Measurements from ENCODE around the gene SASS6.
A peak's percentile ranks its signal among the peaks of the same experiment; 100 is the strongest.
"Not testable (repeated sequence)": the region's sequence is repeated elsewhere in the genome, so short reads cannot be mapped to it uniquely, and the experiment has no call there.

SASS6 gene

DNA sequence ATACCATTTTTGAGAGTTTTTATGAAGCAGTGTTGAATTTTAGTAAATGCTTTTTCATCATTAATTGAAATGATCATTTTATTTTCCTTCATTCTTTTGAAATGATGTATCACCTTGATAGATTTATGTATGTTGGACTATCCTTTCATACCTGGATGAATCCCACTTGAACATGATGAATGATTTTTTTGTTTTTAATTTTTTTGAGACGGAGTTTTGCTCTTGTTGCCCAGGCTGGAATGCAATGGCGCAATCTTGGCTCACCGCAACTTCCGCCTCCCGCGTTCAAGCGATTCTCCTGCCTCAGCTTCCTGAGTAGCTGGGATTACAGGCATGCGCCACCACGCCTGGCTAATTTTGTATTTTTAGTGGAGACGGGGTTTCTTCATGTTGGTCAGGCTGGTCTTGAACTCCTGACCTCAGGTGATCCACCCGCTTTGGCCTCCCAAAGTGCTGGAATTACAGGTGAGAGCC, 85.5 kb downstream of the SASS6 start:
- DNase-seq (ENCODE audit: low read depth) = not testable (repeated sequence)

DNA sequence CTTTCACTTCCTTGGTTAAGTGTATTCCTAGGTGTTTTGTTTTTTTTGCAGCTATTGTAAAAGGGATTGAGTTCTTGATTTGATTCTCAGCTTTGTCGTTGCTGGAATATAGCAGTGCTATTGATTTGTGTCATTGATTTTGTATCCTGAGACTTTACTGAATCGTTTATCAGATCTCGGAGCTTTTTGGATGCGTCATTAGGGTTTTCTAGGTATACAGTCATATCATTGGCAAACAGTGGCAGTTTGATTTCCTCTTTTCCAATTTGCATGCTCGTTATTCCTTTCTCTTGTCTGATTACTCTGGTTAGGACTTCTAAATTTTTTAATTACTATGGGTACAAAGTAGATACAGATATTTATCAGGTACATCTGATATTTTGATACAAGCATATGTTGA, 87.5 kb downstream of the SASS6 start:
- DNase-seq (ENCODE audit: low read depth) = no peak

DNA sequence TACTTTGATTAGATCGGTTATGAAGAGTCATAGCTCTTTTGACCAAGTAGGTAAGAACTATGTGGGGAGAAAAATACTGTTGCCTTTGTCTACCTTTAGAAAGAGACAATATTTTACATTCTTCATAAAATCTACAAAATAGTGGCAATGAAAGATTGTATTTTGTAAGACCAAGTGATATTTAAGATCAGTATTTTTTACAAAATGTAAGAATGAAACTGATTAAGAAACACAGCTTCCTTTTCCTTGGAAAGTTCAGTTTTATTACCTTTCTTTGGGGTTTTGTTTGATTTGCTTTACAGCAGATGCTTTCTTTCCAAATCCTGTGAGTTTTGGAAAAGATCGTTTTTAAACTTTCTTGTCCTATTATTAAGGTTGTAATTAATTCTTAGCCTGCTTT, 93.1 kb downstream of the SASS6 start:
- DNase-seq (ENCODE audit: low read depth) = no peak

DNA sequence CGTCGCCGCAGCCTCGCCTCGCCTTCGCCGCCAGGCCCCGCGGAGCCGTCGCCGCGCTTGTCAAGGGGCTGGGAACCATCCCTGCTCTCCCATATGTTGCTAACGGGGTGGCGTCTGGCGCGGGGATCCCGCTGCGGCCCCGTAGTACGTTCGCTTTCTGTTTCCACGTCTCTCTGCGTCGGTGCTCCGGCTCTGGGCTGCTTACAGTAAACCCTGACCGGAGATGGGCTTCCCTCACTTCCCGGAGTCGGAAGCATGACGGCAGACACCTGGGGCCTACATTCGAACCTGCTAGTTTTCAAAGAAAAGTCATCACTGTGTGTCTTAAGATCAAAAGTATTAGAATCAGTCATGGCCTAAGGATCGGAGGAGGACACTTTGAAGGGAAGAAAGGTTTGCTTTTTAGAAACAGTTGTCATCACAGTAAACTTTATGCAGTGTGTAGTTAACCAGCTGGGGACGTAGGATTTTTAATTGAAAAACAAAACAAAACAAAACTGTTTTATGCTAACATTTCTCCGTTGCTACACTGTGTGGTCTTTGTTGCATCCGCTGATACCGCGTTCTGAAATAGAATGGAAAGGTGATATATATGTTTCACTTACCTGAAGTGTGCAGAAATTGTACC, 94.0 kb downstream of the SASS6 start:
- DNase-seq (ENCODE audit: low read depth) = peak; percentile 38

DNA sequence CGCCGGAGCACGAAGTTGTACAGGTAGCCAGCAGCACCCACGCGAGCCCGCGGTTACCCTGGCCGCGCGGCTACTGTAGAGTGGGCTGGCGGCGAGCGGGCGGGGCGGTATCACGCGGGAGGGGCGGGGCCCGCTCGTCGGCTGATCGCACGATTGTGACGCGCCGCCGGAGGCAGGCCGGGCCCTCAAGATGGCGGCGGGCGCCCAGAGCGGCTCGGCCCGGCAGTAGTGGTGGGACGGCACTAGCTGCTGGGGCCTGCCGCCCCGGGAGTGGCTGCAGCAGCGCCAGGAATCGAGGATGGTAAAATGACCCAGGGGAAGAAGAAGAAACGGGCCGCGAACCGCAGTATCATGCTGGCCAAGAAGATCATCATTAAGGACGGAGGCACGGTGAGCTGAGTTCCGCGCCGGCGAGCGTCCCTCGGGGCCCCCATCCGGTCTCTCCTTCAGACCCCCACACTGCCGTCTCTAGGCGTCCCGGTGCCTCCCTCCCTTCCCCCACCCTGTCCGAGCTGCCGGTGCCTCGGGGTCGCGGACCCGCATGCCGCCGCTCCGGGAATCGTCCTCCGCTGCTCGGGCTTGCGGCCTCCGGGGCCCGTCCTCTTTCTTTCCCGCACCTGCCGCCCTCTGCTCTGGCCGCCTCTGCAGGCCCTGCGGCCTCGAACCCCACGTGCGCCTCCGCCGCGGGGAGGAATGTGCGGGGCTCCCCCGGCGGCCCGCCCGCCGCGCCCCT, 94.6 kb downstream of the SASS6 start:
- peak; percentile 60 for DNase-seq (ENCODE audit: low read depth)

DNA sequence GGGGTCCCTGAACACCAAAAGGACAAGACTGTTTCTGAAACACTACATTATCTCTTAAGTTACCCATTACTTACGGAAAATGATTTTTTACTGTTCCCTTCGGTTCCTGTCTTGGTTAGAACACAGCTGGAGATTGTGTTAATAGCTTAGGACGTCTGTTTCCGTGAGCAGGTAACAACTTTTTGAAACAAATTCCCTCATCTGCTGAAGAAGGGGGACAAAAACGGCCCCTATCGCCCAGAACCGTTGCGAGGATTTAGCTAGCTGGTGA, 95.1 kb downstream of the SASS6 start:
- no peak for DNase-seq (ENCODE audit: low read depth)

DNA sequence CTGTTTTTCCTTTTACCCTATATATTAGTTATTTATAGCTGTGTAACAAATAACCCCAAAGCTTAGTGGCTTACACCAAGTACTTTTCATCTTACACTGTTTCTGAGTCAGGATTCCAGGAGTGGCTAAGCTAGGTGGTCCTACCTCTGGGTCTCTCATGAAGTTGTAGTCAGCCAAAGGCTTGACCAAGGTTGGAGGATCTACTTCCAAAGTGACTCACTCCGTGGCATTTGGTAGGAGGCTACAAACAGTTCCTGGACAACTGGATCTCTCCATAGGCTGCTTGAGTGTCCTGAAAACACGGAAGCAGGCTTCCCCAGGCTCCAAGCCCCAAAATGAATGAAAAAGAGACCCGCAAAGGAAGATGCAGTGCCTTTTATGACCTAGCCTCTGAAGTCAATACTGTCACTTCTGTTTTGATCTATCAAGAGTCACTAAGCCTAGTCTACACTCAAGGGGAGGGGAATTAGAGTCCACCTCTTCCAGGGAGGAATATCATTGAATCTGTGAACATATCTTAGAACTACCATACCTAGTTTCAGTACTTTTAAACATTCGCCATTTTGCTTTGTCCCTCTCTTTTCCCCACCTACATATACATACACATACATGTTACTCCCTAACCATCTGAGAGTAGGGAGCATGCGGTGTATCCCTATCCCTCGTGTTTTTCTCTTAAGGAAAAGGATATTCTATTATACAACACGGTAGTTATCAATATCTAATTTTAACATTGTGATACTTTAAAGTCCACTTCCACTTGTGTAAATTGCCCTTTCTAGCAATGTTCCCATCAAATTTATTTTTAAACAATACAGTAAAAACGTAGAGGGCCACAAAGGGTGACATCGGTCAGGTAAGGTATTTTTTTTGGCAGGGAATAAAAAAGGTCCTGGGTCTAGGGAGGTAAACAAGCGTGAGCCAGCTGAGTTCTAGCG, 95.7 kb downstream of the SASS6 start:
- DNase-seq (ENCODE audit: low read depth) = no peak

DNA sequence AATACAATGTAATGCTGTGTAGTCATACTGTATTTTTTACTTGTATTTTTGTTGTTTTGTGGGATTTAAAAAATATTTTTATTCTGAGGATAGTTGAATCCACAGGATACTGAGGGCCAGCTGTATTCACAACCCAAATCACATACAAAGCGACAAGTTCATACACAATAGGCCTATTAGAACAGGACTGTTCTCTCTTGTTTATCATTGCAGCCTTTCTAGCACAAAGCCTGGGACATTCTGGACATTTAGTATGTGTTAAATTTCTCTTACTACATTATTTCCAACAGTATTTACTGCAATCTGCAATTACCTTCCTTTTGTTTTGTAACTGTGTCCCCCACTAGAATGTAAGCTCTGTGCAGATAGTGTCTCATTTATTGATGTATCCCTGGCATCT, 97.5 kb downstream of the SASS6 start:
- no peak for DNase-seq (ENCODE audit: low read depth)

DNA sequence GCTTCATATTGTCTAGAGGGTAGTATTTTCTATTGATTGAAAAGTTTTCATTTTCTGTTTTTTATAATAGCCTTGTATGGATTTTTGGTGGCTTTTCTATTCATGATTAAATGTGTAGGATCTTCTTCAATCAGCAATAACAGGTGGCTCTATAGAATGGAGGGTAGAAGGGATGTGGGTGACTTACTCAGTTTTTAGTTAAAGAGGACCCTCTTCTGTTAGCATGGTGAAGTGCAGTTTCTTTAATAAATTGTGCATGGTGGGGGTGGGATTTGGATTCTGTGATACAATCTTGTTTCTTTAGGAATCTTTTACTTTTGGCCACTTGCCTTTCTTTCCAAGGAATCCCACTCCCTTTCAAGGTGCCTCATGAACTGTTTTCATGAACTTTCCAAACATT, 98.3 kb downstream of the SASS6 start:
- no peak for DNase-seq (ENCODE audit: low read depth)

Data from GM04504 (cell line).